Erythroblast (primary cell): ENCODE data around the gene CNTNAP1.

Experiments used
- GATA1 ChIP-seq: IDR thresholded peaks from 2 replicates; pipeline ENCODE4 v1.6.1; 2011; ENCODE audit warnings: low read depth, mild to moderate bottlenecking, control low read depth, low read length, moderate library complexity
- POLR2A ChIP-seq: IDR thresholded peaks from 2 replicates; pipeline ENCODE4 v1.6.1; 2011; ENCODE audit warnings: mild to moderate bottlenecking, low read length

- TF ChIP-seq POLR2A (no peak), GATA1 (no peak)
Measured at GRCh38 chr17:42704837-42705494, 22.6 kb downstream of the CNTNAP1 start.
